Dermis lymphatic vessel endothelial cell (primary cell): ENCODE data around the gene GOLGA3. TPM values are rescaled to one million over a fixed set of nuclear protein-coding genes. Genes with fewer than 3 reads are reported as not detected.

Source experiments
- total RNA-seq: library from RNA; depleted of rRNA; stranded (reverse); fragments of >200 nt; gene quantifications from 2 replicates; pipeline ENCODE4 v1.2.1, GENCODE V29; 2014

The GOLGA3 gene
- 57.8 and 69.5 TPM in 2 replicates for total RNA-seq

GRCh38 chr12:132828706-132829534, at the start of gene GOLGA3:
GOLGA3 (minus strand) TSS chr12:132828869; CDS start chr12:132822128, 6,741 bp downstream.

GRCh38 chr12:132761032-132761920, 67.4 kb downstream of the GOLGA3 start, which contains the start of gene ANKLE2:
ANKLE2 (minus strand) TSS chr12:132761832; CDS start chr12:132761798, 34 bp downstream.

Other genes with a start within 250 kb of the GOLGA3 start
- 4.6 and 20.0 TPM in 2 replicates for gene LRCOL1, start 218.3 kb downstream of the GOLGA3 start, total RNA-seq
- gene P2RX2, start 210.1 kb downstream of the GOLGA3 start, total RNA-seq: not detected in 2 replicates
- 25.3 and 30.3 TPM in 2 replicates for gene POLE, start 141.5 kb downstream of the GOLGA3 start, total RNA-seq
- 25.4 and 35.2 TPM in 2 replicates for gene PXMP2, start 141.3 kb downstream of the GOLGA3 start, total RNA-seq
- 28.1 and 34.6 TPM in 2 replicates for gene PGAM5, start 118.0 kb downstream of the GOLGA3 start, total RNA-seq
- 34.0 and 38.1 TPM in 2 replicates for gene ANKLE2, start 67.0 kb downstream of the GOLGA3 start, total RNA-seq
- gene CHFR, start 58.7 kb upstream of the GOLGA3 start, total RNA-seq: 26.5 and 33.5 TPM in 2 replicates
- gene ZNF605, start 127.4 kb upstream of the GOLGA3 start, total RNA-seq: 3.9 and 4.1 TPM in 2 replicates
- gene ZNF26, start 157.5 kb upstream of the GOLGA3 start, total RNA-seq: 8.9 and 12.0 TPM in 2 replicates
- gene ZNF84, start 208.6 kb upstream of the GOLGA3 start, total RNA-seq: 17.0 and 29.2 TPM in 2 replicates